GM12878 (cell line): ENCODE measurements around the gene PDXP. TPM values are rescaled to one million over a fixed set of nuclear protein-coding genes. Genes with fewer than 3 reads are reported as not detected.

Source experiments
- ATAC-seq: fragments of 200-7000 bp; cut with Tn5 transposase; 3 replicates; pipeline ENCODE4 v1.9.1; 2020; ENCODE audit warnings: mild to moderate bottlenecking, moderate library complexity
- BruUV-seq: library from RNA; stranded (reverse); fragments of 400-500 nt; replicated peaks from 2 replicates; lab custom pipeline; 2021; lab: Mats Ljungman, UMichigan
- CTCF ChIA-PET: fragments of 300-600 bp; sonication (Branson Sonifier 250); formaldehyde crosslinking; extraction: SDS; loops from one replicate; lab custom pipeline; 2021; ENCODE audit warnings: inconsistent platforms; lab: Yijun Ruan, JAX
- POLR2A ChIA-PET: fragments of 350-600 bp; formaldehyde crosslinking; extraction: SDS; loops from one replicate; lab custom pipeline; 2021; ENCODE audit warnings: inconsistent platforms; lab: Charles Lee
- RAD21 ChIA-PET: fragments of 300-600 bp; sonication (Branson Sonifier 250); formaldehyde crosslinking; loops from one replicate; lab custom pipeline; 2023; ENCODE audit warnings: antibody characterized with exemption; ENCODE audit not compliant: unreplicated experiment; lab: Charles Lee
- SMC1A ChIA-PET: fragments of 300-600 bp; sonication (Branson Sonifier 250); formaldehyde crosslinking; loops from one replicate; lab custom pipeline; 2023; ENCODE audit not compliant: unreplicated experiment, uncharacterized antibody; lab: Charles Lee
- DNase-seq: peaks from one replicate; pipeline ENCODE4 v3.0.0-alpha.2; 2011; ENCODE audit warnings: low read depth, low spot score
- FAIRE-seq: peaks from 3 replicates; lab custom pipeline; 2011; peaks lifted over from hg19 to GRCh38; lab: Jason Lieb, UNC
- H2AFZ ChIP-seq: 2 replicates; pipeline ENCODE4 v1.6.0; 2011; ENCODE audit warnings: low read depth, low read length, control low read depth; ENCODE audit not compliant: control insufficient read depth
- H3K27ac ChIP-seq: 2 replicates; pipeline ENCODE4 v1.5.1; 2011; ENCODE audit warnings: control low read depth; ENCODE audit not compliant: control insufficient read depth, insufficient read depth
- H3K27me3 ChIP-seq, 2 experiments: replicated peaks in 1 of 2; 2 replicates each; pipeline versions ENCODE4 v1.6.0 to v1.6.1; 2011; ENCODE audit warnings: low read length in 1 of 2; ENCODE audit not compliant: control insufficient read depth in 2 of 2, insufficient read depth in 2 of 2
- H3K36me3 ChIP-seq, 2 experiments: 2 replicates each; pipeline ENCODE4 v1.5.1; 2011; ENCODE audit warnings: low read length in 1 of 2; ENCODE audit not compliant: control insufficient read depth in 2 of 2, insufficient read depth in 2 of 2
- H3K4me1 ChIP-seq: 2 replicates; pipeline ENCODE4 v1.6.1; 2011; ENCODE audit warnings: mild to moderate bottlenecking, low read length, moderate library complexity, mixed read lengths; ENCODE audit not compliant: control insufficient read depth, insufficient read depth
- H3K4me2 ChIP-seq: 2 replicates; pipeline ENCODE4 v1.6.0; 2011; ENCODE audit warnings: control low read depth; ENCODE audit not compliant: control insufficient read depth, insufficient read depth
- H3K4me3 ChIP-seq: fragments of 200-600 bp; sonication (generic); 2 replicates; pipeline ENCODE4 v1.5.1; 2016
- H3K79me2 ChIP-seq: 2 replicates; pipeline ENCODE4 v1.6.0; 2011; ENCODE audit warnings: low read length; ENCODE audit not compliant: control insufficient read depth, insufficient read depth
- H3K9ac ChIP-seq: 2 replicates; pipeline ENCODE4 v1.8.0; 2011; ENCODE audit warnings: low read length, control low read depth, mixed read lengths; ENCODE audit not compliant: control insufficient read depth, insufficient read depth
- H3K9me3 ChIP-seq: replicated peaks from 3 replicates; pipeline ENCODE4 v1.5.1; 2011; ENCODE audit warnings: mild to moderate bottlenecking, low read length; ENCODE audit not compliant: control insufficient read depth, insufficient read depth
- H4K20me1 ChIP-seq: 2 replicates; pipeline ENCODE4 v1.6.0; 2011; ENCODE audit not compliant: control insufficient read depth, insufficient read depth
- ATF7 ChIP-seq: fragments of 450-650 bp; IDR thresholded peaks from 2 replicates; pipeline ENCODE4 v1.6.1; 2016; ENCODE audit warnings: low read depth, mild to moderate bottlenecking
- CEBPB ChIP-seq, 2 experiments: fragments of 150-350 bp in 1 of 2; IDR thresholded peaks; 2 replicates each; pipeline ENCODE4 v1.6.1; 2012 to 2014; ENCODE audit warnings: low read depth in 2 of 2, low read length in 2 of 2, borderline replicate concordance in 1 of 2, inconsistent platforms in 1 of 2
- CHD1 ChIP-seq: IDR thresholded peaks from 2 replicates; pipeline ENCODE4 v1.6.1; 2012; ENCODE audit warnings: low read depth, low read length, improper control_type of control experiment
- CREM ChIP-seq: IDR thresholded peaks from 2 replicates; pipeline ENCODE4 v1.6.1; 2014; ENCODE audit warnings: antibody characterized with exemption, low read depth
- EZH2 ChIP-seq: IDR thresholded peaks from 2 replicates; pipeline ENCODE4 v1.6.1; 2012; ENCODE audit warnings: low read depth, mild to moderate bottlenecking, control low read depth, inconsistent platforms, low read length, borderline replicate concordance; ENCODE audit not compliant: control insufficient read depth
- IKZF1 ChIP-seq: fragments of 450-650 bp; conservative IDR thresholded peaks from 2 replicates; pipeline ENCODE4 v1.6.1; 2017; ENCODE audit warnings: antibody characterized with exemption, mild to moderate bottlenecking
- MYC ChIP-seq: IDR thresholded peaks from 2 replicates; pipeline ENCODE4 v1.6.1; 2011; ENCODE audit warnings: mild to moderate bottlenecking, low read length, moderate library complexity, inconsistent platforms; ENCODE audit not compliant: insufficient read depth, insufficient replicate concordance, insufficient read length, severe bottlenecking
- POLR2AphosphoS5 ChIP-seq: IDR thresholded peaks from 2 replicates; pipeline ENCODE4 v1.6.1; 2011; ENCODE audit warnings: mild to moderate bottlenecking, low read length, inconsistent platforms
- TCF7 ChIP-seq: IDR thresholded peaks from 2 replicates; pipeline ENCODE4 v1.6.1; 2014; ENCODE audit warnings: antibody characterized with exemption, borderline replicate concordance
- ZBED1 ChIP-seq: IDR thresholded peaks from 2 replicates; pipeline ENCODE4 v1.6.1; 2016; ENCODE audit warnings: borderline replicate concordance
- ZNF274 ChIP-seq: IDR thresholded peaks from one replicate; pipeline ENCODE4 v1.8.0; 2011; ENCODE audit not compliant: insufficient read length, insufficient read depth
- ZNF622 ChIP-seq: fragments of 450-650 bp; IDR thresholded peaks from 2 replicates; pipeline ENCODE4 v1.6.1; 2017; ENCODE audit warnings: mild to moderate bottlenecking, inconsistent platforms
- WGBS: methylation state at CpG from one replicate; pipeline ENCODE4 v1.1.6; 2016; ENCODE audit warnings: low lambda C conversion rate; ENCODE audit not compliant: insufficient replicate concordance, insufficient coverage; ENCODE audit errors: missing lambda C conversion rate; 5-methylcytosine and 5-hydroxymethylcytosine counted together
- in situ Hi-C: fragments of 300-500 bp; cut with MboI; formaldehyde crosslinking; loops from 9 replicates; pipeline ENCODE4 v1.14.3; 2018; ENCODE audit warnings: mixed read lengths
- intact Hi-C: fragments of 100-400 bp; cut with micrococcal nuclease; formaldehyde crosslinking; loops from one replicate; pipeline ENCODE4 v1.14.2; 2022; ENCODE audit not compliant: unreplicated experiment
- polyA plus RNA-seq, 11 experiments: library from polyadenylated mRNA; depleted of rRNA in 4 of 11; unstranded in 6 of 11; stranded (reverse) in 5 of 11; fragments of >200 nt; fragmentation: Nextera tagmentation in 4 of 11; fragmentation: Illumina TruSeq in 1 of 11; extraction: Ambion mirVana in 4 of 11; extraction: Trizol in 1 of 11; gene quantifications; 1 replicate in 1 of 11; 2 replicates in 10 of 11; pipeline versions ENCODE4 v1.2.1 to v1.2.3, GENCODE V29; 2011 to 2016; ENCODE audit warnings: inconsistent platforms in 2 of 11, missing spikeins in 2 of 11, low read depth in 1 of 11
- total RNA-seq, 4 experiments: library from RNA; depleted of rRNA in 3 of 4; stranded (reverse); fragments of >200 nt in 3 of 4; fragmentation: Illumina TruSeq in 1 of 4; extraction: Trizol in 1 of 4; gene quantifications; 2 replicates each; pipeline versions ENCODE4 v1.2.1 to v1.2.3, GENCODE V29; 2013 to 2021
- TF ChIP-seq, protein P1 (sequence below): fragments of 450-650 bp; formaldehyde crosslinking; IDR thresholded peaks from 2 replicates; pipeline ENCODE4 v1.4.0; 2020; ENCODE audit warnings: mild to moderate bottlenecking, moderate library complexity
- TF ChIP-seq, protein P2 (sequence below): fragments of 150-350 bp; IDR thresholded peaks from 2 replicates; pipeline ENCODE4 v1.6.1; 2016; ENCODE audit warnings: low read depth, low read length
- TF ChIP-seq, protein P3 (sequence below): fragments of 450-650 bp; IDR thresholded peaks from 2 replicates; pipeline ENCODE4 v1.6.1; 2014; ENCODE audit warnings: mild to moderate bottlenecking
- TF ChIP-seq, protein P4 (sequence below): IDR thresholded peaks from 2 replicates; pipeline ENCODE4 v1.6.1; 2011; ENCODE audit warnings: low read depth, low read length, improper control_type of control experiment, borderline replicate concordance

The PDXP gene
- total and polyA plus RNA-seq, 10 of the 15 experiments (the other 5 are each of a cell fraction or from before 2014, with no cell fraction given), result 4.4 to 56.7 (median 34.6) TPM

DNA sequence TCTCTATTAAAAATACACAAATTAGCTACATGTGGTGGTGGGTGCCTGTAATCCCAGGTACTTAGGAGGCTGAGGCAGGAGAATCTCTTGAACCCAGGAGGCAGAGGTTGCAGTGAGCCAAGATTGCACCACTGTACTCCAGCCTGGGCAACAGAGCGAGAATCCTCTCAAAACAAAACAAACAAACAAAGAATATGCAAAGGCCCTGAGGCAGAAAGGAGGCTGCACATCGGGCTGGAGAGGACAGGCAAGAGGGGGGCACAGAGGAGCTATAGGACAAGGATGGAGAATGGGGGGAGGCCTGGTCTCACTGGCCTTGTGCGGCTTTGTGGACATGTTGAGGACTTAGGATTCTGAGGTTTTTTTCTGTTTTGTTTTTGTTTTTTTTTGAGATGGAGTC is 46.7 kb downstream of the PDXP start:
- ChIA-PET CTCF (interaction anchor here (0.6 kb wide), 1 partner anchor 249 kb away, joined by 3 read pairs; no protein-coding TSS in a partner anchor), RAD21 (no interaction called here), POLR2A (interaction anchor here (0.6 kb wide), 1 partner anchor 59 kb away, joined by 7 read pairs; no protein-coding TSS in a partner anchor), SMC1A (no interaction called here)
- Histone ChIP-seq H3K9ac (no peak overlapping the region), H3K4me2 (no peak overlapping the region), H3K27me3 (no peaks in the 10 kb centered on the region), H3K36me3 (no peaks in the 10 kb centered on the region), H3K79me2 (no peaks in the 10 kb centered on the region), H2AFZ (no peak overlapping the region), H3K4me3 (no peak overlapping the region), H3K9me3 (no peaks in the 10 kb centered on the region), H3K27ac (no peak overlapping the region), H4K20me1 (no peaks in the 10 kb centered on the region), H3K4me1 (no peaks in the 10 kb centered on the region)
- intact Hi-C loops, result no loop called here
- no peak for FAIRE-seq
- whole genome bisulfite sequencing, result 56% methylated on average over 3 of the region's 3 CpGs
- no peak for DNase-seq
- BruUV-seq, result no TSS peak
- ATAC-seq, result no peak
- in situ Hi-C loops, result no loop called here
- TF ChIP-seq MYC (no peak), CHD1 (no peak), ZNF622 (no peak), ZNF274 (no peak), POLR2AphosphoS5 (no peak), TCF7 (no peak), EZH2 (no peak), ZBED1 (no peak), ATF7 (no peak), CREM (no peak), CEBPB (IDR thresholded peaks at IDR 0.05; ENCODE audit: borderline replicate concordance in 1 of 2, low read depth in 2 of 2, low read length in 2 of 2) (no peak), IKZF1 (no peak)
- TF ChIP-seq, protein P1, sequence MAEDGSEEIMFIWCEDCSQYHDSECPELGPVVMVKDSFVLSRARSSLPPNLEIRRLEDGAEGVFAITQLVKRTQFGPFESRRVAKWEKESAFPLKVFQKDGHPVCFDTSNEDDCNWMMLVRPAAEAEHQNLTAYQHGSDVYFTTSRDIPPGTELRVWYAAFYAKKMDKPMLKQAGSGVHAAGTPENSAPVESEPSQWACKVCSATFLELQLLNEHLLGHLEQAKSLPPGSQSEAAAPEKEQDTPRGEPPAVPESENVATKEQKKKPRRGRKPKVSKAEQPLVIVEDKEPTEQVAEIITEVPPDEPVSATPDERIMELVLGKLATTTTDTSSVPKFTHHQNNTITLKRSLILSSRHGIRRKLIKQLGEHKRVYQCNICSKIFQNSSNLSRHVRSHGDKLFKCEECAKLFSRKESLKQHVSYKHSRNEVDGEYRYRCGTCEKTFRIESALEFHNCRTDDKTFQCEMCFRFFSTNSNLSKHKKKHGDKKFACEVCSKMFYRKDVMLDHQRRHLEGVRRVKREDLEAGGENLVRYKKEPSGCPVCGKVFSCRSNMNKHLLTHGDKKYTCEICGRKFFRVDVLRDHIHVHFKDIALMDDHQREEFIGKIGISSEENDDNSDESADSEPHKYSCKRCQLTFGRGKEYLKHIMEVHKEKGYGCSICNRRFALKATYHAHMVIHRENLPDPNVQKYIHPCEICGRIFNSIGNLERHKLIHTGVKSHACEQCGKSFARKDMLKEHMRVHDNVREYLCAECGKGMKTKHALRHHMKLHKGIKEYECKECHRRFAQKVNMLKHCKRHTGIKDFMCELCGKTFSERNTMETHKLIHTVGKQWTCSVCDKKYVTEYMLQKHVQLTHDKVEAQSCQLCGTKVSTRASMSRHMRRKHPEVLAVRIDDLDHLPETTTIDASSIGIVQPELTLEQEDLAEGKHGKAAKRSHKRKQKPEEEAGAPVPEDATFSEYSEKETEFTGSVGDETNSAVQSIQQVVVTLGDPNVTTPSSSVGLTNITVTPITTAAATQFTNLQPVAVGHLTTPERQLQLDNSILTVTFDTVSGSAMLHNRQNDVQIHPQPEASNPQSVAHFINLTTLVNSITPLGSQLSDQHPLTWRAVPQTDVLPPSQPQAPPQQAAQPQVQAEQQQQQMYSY (CRISPR knock-in tag), result no peak
- TF ChIP-seq, protein P2, sequence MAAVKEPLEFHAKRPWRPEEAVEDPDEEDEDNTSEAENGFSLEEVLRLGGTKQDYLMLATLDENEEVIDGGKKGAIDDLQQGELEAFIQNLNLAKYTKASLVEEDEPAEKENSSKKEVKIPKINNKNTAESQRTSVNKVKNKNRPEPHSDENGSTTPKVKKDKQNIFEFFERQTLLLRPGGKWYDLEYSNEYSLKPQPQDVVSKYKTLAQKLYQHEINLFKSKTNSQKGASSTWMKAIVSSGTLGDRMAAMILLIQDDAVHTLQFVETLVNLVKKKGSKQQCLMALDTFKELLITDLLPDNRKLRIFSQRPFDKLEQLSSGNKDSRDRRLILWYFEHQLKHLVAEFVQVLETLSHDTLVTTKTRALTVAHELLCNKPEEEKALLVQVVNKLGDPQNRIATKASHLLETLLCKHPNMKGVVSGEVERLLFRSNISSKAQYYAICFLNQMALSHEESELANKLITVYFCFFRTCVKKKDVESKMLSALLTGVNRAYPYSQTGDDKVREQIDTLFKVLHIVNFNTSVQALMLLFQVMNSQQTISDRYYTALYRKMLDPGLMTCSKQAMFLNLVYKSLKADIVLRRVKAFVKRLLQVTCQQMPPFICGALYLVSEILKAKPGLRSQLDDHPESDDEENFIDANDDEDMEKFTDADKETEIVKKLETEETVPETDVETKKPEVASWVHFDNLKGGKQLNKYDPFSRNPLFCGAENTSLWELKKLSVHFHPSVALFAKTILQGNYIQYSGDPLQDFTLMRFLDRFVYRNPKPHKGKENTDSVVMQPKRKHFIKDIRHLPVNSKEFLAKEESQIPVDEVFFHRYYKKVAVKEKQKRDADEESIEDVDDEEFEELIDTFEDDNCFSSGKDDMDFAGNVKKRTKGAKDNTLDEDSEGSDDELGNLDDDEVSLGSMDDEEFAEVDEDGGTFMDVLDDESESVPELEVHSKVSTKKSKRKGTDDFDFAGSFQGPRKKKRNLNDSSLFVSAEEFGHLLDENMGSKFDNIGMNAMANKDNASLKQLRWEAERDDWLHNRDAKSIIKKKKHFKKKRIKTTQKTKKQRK, result no peak
- TF ChIP-seq, protein P3, sequence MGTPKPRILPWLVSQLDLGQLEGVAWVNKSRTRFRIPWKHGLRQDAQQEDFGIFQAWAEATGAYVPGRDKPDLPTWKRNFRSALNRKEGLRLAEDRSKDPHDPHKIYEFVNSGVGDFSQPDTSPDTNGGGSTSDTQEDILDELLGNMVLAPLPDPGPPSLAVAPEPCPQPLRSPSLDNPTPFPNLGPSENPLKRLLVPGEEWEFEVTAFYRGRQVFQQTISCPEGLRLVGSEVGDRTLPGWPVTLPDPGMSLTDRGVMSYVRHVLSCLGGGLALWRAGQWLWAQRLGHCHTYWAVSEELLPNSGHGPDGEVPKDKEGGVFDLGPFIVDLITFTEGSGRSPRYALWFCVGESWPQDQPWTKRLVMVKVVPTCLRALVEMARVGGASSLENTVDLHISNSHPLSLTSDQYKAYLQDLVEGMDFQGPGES, result no peak
- TF ChIP-seq, protein P4, sequence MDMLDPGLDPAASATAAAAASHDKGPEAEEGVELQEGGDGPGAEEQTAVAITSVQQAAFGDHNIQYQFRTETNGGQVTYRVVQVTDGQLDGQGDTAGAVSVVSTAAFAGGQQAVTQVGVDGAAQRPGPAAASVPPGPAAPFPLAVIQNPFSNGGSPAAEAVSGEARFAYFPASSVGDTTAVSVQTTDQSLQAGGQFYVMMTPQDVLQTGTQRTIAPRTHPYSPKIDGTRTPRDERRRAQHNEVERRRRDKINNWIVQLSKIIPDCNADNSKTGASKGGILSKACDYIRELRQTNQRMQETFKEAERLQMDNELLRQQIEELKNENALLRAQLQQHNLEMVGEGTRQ, result no peak
